ENCODE results near the gene NFYB.

NFYB gene

DNA sequence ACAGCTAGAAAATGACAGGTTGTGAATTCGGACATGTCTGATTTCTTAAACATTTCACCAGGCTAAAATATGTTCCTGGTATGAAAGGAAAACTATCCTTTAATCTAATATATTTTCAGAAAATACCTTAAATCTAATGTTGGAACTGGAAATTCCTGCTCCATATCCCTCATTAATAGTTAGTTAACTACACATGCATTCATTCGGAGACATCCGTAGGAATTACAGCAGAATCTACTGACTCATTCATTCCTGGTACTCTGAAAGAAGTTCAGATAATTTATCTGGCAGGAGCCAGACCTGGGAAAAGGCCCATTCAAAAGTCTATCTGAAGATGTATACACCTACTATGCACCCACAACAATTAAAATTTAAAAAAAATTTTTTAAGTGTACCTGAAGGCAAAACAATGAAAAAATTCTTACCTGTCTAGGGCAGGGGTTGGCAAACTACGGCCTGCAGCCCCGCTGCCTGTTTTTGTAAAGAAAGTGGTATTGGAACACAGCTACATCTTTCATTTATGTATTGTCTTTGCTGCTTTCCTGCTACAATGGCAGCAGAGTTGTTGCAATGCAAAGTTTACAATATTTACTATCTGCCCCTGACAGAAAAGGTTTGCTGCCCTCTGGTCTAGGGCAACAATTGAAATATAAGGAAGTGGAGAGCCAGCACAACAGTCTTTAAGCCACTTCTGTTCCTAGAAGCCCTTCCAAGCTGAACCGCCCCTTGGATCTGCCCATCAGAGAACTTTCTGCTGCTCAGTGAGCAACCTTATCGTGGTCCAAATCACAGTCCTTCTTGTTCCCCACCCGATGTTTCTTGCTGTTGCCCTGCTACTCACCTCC, 17.9 kb upstream of the NFYB start:
- TF ChIP-seq, protein P1, sequence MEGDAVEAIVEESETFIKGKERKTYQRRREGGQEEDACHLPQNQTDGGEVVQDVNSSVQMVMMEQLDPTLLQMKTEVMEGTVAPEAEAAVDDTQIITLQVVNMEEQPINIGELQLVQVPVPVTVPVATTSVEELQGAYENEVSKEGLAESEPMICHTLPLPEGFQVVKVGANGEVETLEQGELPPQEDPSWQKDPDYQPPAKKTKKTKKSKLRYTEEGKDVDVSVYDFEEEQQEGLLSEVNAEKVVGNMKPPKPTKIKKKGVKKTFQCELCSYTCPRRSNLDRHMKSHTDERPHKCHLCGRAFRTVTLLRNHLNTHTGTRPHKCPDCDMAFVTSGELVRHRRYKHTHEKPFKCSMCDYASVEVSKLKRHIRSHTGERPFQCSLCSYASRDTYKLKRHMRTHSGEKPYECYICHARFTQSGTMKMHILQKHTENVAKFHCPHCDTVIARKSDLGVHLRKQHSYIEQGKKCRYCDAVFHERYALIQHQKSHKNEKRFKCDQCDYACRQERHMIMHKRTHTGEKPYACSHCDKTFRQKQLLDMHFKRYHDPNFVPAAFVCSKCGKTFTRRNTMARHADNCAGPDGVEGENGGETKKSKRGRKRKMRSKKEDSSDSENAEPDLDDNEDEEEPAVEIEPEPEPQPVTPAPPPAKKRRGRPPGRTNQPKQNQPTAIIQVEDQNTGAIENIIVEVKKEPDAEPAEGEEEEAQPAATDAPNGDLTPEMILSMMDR (IDR thresholded peaks at IDR 0.05; ENCODE audit: low read depth, low read length), result no peak
- no peak overlapping the region for H3K4me3 ChIP-seq (ENCODE audit: low read depth, low read length)

DNA sequence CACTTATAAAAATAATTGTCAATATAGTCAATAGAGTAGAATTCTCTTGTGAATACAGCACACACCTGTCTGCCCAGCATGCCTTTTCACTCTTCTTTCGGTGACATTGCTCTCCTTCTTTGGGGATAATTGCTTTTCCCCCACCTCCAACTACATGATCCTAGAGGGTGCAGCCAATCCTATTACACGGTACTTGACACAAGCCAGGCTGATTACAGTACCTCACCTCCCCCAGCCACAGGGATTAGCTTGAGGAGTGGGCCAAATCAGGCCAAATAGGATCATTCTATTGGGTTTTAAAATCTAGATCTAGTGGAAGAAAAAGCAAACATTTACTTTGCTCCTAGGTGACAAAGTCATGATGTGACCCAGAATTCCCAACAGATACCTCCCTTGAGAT, 16.8 kb upstream of the NFYB start:
- H3K4me3 ChIP-seq (ENCODE audit: low read depth, low read length), result no peak overlapping the region
- TF ChIP-seq, protein P1 (IDR thresholded peaks at IDR 0.05; ENCODE audit: low read depth, low read length), result no peak

DNA sequence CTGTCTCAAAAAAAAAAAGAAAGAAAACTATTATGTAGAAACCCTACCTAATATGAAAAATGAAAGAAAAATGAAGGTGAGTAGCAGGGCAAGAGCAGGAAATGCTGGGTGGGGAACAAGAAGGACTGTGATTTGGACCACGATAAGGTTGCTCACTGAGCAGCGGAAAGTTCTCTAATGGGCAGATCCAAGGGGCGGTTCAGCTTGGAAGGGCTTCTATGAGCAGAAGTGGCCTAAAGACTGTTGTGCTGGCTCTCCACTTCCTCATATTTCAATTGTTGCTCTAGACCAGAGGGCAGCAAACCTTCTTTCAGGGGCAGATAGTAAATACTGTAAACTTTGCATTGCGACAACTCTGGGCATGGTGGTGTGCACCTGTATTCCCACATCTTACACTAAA, 16.3 kb upstream of the NFYB start:
- TF ChIP-seq, protein P1 (IDR thresholded peaks at IDR 0.05; ENCODE audit: low read depth, low read length), result no peak
- no peak overlapping the region for H3K4me3 ChIP-seq (ENCODE audit: low read depth, low read length)

DNA sequence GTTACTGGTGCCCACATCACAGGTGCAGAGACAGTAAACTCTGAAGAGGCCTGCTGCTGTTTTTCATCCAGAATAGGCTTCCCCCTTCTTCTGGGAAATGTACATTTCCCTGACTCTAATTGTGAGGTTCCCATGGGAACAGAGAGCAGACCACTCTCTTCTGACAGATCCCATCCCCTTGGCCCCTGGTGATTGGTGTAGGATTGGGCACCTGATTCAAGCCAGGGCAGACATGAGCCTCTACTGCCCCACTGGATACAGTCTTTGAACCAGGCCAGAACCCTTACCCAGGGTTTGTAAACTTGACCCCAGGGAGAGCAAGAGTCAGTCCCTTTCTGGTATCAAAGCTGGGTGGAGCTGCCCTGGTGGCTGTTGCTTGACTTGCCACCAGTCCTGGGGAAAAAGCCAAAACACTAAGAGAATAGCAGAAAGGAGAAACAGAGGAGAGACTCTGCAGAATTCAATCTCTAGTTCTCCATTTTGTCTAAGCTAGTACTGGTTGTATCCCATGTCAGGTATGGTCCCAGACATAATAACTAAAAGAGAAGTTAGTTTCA, 14.8 kb upstream of the NFYB start:
- TF ChIP-seq, protein P1 (IDR thresholded peaks at IDR 0.05; ENCODE audit: low read depth, low read length), result no peak
- no peak overlapping the region for H3K4me3 ChIP-seq (ENCODE audit: low read depth, low read length)

DNA sequence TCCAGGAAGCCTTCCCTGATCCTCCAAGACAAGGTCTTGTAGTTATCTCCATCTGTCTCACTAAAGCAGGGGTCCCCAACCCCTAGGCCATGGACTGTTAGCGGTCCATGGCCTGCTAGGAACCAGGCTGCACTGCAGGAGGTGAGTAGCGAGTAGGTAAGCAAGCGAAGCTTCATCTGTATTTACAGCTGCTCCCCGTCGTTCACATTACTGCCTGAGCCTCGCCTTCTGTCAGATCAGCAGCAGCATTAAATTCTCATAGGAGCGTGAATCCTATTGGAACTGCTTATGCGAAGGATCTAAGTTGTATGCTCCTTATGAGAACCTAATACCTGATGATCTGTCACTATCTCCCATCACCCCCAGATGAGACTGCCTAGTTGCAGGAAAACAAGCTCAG, 12.4 kb upstream of the NFYB start:
- no peak overlapping the region for H3K4me3 ChIP-seq (ENCODE audit: low read depth, low read length)
- TF ChIP-seq, protein P1 (IDR thresholded peaks at IDR 0.05; ENCODE audit: low read depth, low read length), result no peak

DNA sequence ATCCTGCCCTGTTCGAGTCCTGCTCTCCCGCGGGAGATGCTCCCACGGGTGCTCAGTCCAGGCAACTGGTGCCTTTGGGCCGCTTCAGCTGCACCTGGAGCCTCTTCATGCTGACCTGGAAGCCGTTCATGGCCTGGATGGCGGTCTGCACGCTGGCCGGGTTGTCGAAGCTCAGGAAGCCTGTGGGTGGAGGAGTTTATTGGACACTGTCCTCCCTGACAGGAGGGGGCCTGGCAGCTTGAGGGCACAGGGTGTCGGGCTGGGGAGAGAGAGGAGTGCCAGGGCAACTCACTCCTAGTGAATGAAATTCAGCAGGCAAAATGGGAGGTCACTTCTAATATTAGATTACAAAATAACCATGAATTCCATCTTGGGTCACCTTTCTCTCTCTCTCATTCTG, 9.3 kb upstream of the NFYB start:
- TF ChIP-seq, protein P1 (IDR thresholded peaks at IDR 0.05; ENCODE audit: low read depth, low read length), result no peak
- no peak overlapping the region for H3K4me3 ChIP-seq (ENCODE audit: low read depth, low read length)

DNA sequence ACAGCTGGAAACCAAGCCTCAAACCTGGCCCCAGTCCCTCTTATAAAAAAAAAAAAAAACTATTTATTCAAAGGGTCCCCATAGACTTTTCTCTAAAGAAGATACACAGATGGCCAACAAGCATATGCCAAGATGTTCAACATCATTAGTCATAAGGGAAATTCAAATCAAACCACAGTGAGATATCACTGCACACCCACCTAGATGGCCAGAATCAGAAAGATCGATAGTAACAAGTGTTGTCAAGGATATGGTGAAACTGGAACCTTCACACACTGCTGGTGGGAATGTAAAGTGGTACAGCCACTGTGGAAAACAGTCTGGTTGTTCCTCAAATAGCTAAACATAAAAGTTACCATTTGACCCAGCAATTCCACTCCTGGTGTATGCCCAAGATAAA, 5.9 kb upstream of the NFYB start:
- TF ChIP-seq, protein P1 (IDR thresholded peaks at IDR 0.05; ENCODE audit: low read depth, low read length), result no peak
- H3K4me3 ChIP-seq (ENCODE audit: low read depth, low read length), result no peak overlapping the region

All from WI38 (cell line).